ENCODE measurements around the gene PAQR9. TPM values are rescaled to one million over a fixed set of nuclear protein-coding genes. Genes with fewer than 3 reads are reported as not detected.

PAQR9 gene
- total and polyA plus RNA-seq, 2 donors from 2014 or later = 0.09 TPM; not detected in 1

GRCh38 chr3:142987707-142988106 is 24.2 kb upstream of the PAQR9 start:
- no peak overlapping the region for H3K9ac ChIP-seq (ENCODE audit: low read length in 3 of 3)
- H3K36me3 ChIP-seq (ENCODE audit: control insufficient read depth in 2 of 3, insufficient read depth in 3 of 3, low read length in 3 of 3) = no peaks in the 10 kb centered on the region
- H3K4me3 ChIP-seq (ENCODE audit: low read length in 3 of 3) = no peak overlapping the region
- no peaks in the 10 kb centered on the region for H3K27me3 ChIP-seq (ENCODE audit: control insufficient read depth, insufficient read depth, low read length)
- H3K27ac ChIP-seq (ENCODE audit: low read depth in 2 of 2, low read length in 2 of 2) = no peak overlapping the region
- intact Hi-C loops (cut with DNase I) = no loop called here
- FAIRE-seq = no peak
- H3K9me3 ChIP-seq (ENCODE audit: control insufficient read depth in 2 of 3, insufficient read depth in 1 of 3, low read length in 3 of 3) = no peaks in the 10 kb centered on the region
- DNase-seq = peak in 3 of 5 donors; percentile 6 to 40 (median 20)
- TF ChIP-seq CTCF (IDR thresholded peaks at IDR 0.05; ENCODE audit: borderline replicate concordance, extremely low read depth, insufficient read depth) = no peak
- H3K4me1 ChIP-seq (ENCODE audit: control insufficient read depth in 2 of 3, insufficient read depth in 2 of 3, low read depth in 1 of 3, low read length in 3 of 3) = no peaks in the 10 kb centered on the region

GRCh38 chr3:142987080-142987700 is 23.7 kb upstream of the PAQR9 start:
- no peak overlapping the region for H3K4me3 ChIP-seq (ENCODE audit: low read length in 3 of 3)
- H3K27me3 ChIP-seq (ENCODE audit: control insufficient read depth, insufficient read depth, low read length) = no peaks in the 10 kb centered on the region
- DNase-seq = peak in 2 of 5 donors; percentile 44 to 50
- no peak overlapping the region for H3K9ac ChIP-seq (ENCODE audit: low read length in 3 of 3)
- no peak overlapping the region for H3K27ac ChIP-seq (ENCODE audit: low read depth in 2 of 2, low read length in 2 of 2)
- intact Hi-C loops (cut with DNase I) = no loop called here
- H3K36me3 ChIP-seq (ENCODE audit: control insufficient read depth in 2 of 3, insufficient read depth in 3 of 3, low read length in 3 of 3) = no peaks in the 10 kb centered on the region
- H3K9me3 ChIP-seq (ENCODE audit: control insufficient read depth in 2 of 3, insufficient read depth in 1 of 3, low read length in 3 of 3) = no peaks in the 10 kb centered on the region
- TF ChIP-seq CTCF (IDR thresholded peaks at IDR 0.05; ENCODE audit: borderline replicate concordance, extremely low read depth, insufficient read depth) = peak; percentile 53
- peak; percentile 85 for FAIRE-seq
- H3K4me1 ChIP-seq (ENCODE audit: control insufficient read depth in 2 of 3, insufficient read depth in 2 of 3, low read depth in 1 of 3, low read length in 3 of 3) = no peaks in the 10 kb centered on the region

- no peak for TF ChIP-seq CTCF (IDR thresholded peaks at IDR 0.05; ENCODE audit: borderline replicate concordance, extremely low read depth, insufficient read depth)
- no peaks in the 10 kb centered on the region for H3K4me1 ChIP-seq (ENCODE audit: control insufficient read depth in 2 of 3, insufficient read depth in 2 of 3, low read depth in 1 of 3, low read length in 3 of 3)
- no peak overlapping the region for H3K9ac ChIP-seq (ENCODE audit: low read length in 3 of 3)
- FAIRE-seq (no peak), DNase-seq (no peak)
- no peaks in the 10 kb centered on the region for H3K36me3 ChIP-seq (ENCODE audit: control insufficient read depth in 2 of 3, insufficient read depth in 3 of 3, low read length in 3 of 3)
- intact Hi-C loops (cut with DNase I) = no loop called here
- no peak overlapping the region for H3K27ac ChIP-seq (ENCODE audit: low read depth in 2 of 2, low read length in 2 of 2)
- H3K27me3 ChIP-seq (ENCODE audit: control insufficient read depth, insufficient read depth, low read length) = no peaks in the 10 kb centered on the region
- H3K4me3 ChIP-seq (ENCODE audit: low read length in 3 of 3) = no peak overlapping the region
- H3K9me3 ChIP-seq (ENCODE audit: control insufficient read depth in 2 of 3, insufficient read depth in 1 of 3, low read length in 3 of 3) = no peaks in the 10 kb centered on the region
These were observed 20.8 kb upstream of the PAQR9 start for GRCh38 chr3:142984255-142984654.

- FAIRE-seq (no peak), DNase-seq (no peak)
- H3K9me3 ChIP-seq (ENCODE audit: control insufficient read depth in 2 of 3, insufficient read depth in 1 of 3, low read length in 3 of 3) = no peaks in the 10 kb centered on the region
- no peaks in the 10 kb centered on the region for H3K36me3 ChIP-seq (ENCODE audit: control insufficient read depth in 2 of 3, insufficient read depth in 3 of 3, low read length in 3 of 3)
- intact Hi-C loops (cut with DNase I) = no loop called here
- H3K27ac ChIP-seq (ENCODE audit: low read depth in 2 of 2, low read length in 2 of 2) = no peak overlapping the region
- TF ChIP-seq CTCF (IDR thresholded peaks at IDR 0.05; ENCODE audit: borderline replicate concordance, extremely low read depth, insufficient read depth) = no peak
- no peaks in the 10 kb centered on the region for H3K4me1 ChIP-seq (ENCODE audit: control insufficient read depth in 2 of 3, insufficient read depth in 2 of 3, low read depth in 1 of 3, low read length in 3 of 3)
- H3K27me3 ChIP-seq (ENCODE audit: control insufficient read depth, insufficient read depth, low read length) = no peaks in the 10 kb centered on the region
- H3K9ac ChIP-seq (ENCODE audit: low read length in 3 of 3) = no peak overlapping the region
- no peak overlapping the region for H3K4me3 ChIP-seq (ENCODE audit: low read length in 3 of 3)
These were observed 19.8 kb upstream of the PAQR9 start for GRCh38 chr3:142983318-142983717.

Measured in kidney (tissue), 14 donors.